GM21737 (cell line): Measurements from ENCODE around the gene CNOT2.
"Not testable (repeated sequence)": the region's sequence is repeated elsewhere in the genome, so short reads cannot be mapped to it uniquely, and the experiment has no call there.

Source experiments
- ATAC-seq: cut with Tn5 transposase; IDR thresholded peaks from one replicate; pipeline ENCODE4 v1.9.1; 2021; ENCODE audit warnings: mild to moderate bottlenecking, moderate library complexity; ENCODE audit not compliant: unreplicated experiment

Gene CNOT2

DNA sequence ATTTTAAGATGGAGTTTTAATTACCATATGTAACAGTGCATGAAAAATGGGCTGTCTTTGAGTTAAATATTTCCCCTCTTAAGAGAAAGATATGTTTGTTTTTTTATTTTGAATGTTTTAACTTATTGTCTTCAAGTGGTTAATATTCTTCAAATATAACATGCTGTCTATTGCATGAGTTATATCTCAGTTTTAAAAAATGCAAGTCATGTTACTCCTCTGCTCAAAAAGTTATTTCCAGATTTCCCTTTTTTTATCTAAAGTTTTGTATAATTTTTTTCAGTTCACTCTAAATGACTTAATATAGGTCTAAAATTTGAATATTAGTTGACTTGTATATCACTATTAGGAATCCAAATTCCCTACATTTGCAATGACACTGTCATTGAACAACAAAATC, 117.0 kb downstream of the CNOT2 start:
- no peak for ATAC-seq

DNA sequence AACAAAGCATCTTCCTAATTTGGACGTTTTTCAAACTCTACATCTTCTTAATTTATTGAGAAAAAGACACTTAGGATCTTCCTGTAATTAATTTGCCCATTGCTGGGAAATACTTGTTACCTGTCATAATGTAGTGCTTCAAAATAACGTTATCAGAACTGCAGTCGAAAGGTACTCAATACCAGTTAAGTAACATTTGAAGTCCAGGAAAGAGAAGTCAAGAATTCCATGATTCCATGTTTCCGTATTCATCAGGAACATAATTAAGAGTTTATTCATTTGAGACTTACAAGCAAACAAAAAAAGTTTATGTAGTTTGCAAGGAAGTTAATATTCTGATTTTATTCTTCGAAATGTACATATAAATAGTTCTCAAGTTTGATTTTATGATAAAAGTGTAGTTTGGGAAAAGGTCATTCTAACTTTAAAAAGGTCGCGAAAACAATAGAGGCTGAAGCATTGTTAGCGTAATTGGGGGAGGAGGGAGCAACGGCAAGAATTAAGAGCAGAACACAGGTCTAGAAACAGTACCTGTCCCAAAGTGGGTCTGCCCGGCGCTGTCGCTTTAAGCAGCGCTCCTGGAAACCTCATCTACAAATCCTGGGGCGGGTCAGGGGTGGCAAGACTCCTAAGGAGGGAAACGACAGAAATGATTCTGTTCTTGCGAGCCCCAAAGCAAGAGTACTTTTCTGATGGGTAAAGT, 121.6 kb downstream of the CNOT2 start:
- ATAC-seq = no peak

DNA sequence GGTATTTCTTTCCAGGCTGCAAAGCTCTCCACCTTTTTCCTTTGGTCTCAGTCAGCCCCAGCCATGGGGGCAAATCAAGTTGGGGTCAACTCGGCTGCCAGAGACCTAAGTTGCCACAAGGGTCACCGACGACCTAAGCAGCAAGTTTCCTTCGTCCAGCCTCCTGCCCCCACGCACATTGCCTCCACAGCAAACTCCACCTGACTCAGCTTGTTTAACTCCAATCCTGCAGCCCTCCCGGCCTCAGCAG, 122.1 kb downstream of the CNOT2 start:
- ATAC-seq = no peak

DNA sequence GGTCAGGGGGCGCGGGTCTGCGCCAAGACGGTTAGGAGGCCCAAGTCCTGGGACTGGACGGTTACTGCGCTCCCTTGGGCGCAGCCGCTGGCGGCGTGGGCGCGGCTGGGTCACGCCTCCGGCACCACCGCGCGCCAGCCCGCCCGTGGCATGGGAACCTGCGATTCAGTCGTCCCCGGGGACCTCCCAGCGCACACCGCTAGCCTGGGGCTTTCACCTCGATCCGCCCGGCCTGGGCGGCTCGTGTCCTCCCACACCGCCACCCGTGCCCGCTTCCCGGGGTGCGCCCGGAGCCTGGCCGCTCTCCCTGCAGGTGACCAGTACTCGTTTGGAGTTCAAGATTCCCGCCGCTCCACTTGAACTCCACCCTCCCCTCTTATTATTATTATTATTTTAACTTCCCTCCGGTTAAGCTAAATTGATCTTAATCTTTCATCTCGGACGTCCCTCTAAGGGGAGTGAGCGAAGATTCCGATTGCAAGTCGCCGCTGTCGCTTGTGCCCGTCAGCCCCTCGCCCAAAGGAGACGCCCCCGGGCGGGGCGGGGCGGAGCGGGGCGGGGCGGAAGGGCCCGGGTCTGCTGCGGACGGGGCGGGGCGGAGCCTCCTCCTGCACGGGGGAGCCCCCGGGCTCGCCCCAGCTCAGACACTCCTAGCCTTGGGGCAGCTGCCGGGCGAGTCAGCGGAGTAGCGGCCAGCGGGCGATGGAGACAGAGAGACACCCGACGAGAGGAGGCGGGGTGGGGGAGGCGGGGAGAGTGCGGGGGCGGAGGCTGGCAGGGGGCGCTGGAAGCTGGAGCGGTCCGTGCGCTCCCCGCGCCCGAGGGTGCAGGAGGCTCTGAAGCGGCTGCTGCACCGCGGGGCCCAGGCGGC, 122.7 kb downstream of the CNOT2 start, which contains the start of gene KCNMB4:
KCNMB4 (plus strand) TSS at position 643 of the 871 bp plus-strand sequence. CDS start 445 bp downstream, outside the sequence.
- peak; percentile 82 for ATAC-seq

DNA sequence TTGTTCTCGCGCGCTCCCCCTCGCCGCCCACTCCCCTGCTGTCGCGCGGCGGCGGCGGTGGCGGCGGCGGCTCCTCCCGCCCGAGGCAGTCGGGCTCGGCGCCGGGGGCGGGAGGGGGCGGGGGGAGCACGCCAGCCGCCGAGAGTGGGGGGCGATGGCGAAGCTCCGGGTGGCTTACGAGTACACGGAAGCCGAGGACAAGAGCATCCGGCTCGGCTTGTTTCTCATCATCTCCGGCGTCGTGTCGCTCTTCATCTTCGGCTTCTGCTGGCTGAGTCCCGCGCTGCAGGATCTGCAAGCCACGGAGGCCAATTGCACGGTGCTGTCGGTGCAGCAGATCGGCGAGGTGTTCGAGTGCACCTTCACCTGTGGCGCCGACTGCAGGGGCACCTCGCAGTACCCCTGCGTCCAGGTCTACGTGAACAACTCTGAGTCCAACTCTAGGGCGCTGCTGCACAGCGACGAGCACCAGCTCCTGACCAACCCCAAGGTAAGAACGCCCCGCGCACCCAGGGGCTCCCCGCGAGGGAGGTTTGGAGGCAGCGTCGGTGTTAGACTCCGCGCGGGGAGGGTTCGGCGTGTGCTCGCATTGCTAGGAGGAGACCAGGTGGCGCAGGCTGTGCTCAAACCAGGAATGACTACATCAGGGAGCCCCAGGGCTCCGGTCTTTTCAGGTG, 123.5 kb downstream of the CNOT2 start:
- ATAC-seq = peak; percentile 39

DNA sequence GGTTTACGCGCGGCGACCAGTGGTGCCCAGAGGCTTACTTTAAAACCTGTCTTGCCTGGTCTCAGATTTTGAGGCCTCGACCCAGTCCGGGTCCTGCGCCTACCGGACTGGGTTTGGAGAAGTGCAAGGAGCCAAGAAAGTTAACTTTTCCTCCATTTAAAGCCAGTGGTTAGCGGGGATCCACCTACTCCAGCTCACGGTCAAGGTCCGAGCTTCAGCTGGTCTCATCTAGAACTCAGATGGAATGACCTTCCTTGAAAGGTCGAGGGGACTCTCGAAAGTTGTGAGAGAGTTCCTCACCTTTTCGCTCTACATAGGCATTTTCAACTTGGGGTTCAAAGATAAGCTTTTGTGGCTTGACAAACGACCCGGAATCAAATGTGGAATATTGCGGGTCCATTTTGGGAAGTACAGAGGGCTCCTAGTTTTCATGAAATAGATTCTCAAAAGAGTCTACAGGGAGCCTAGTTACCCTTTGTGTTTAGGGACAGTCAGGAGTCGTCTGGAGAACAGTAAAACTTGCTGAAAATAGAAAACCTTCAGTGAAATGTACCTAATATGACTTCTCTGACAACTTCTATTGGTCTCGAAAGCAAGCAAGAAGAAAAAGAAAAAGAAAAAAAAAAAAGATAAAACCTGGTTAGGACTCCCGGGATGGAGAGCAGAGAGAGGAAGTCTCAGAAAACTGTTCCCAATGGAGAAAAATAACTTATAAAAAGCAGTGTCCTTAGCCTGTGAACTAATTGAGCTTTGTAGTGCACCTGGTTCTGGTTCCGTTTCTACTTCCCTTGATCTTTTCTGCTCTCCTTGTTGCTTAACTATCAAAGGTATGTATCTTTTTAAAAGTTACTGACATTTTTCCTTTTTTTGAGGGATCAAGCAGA, 124.3 kb downstream of the CNOT2 start:
- no peak for ATAC-seq

DNA sequence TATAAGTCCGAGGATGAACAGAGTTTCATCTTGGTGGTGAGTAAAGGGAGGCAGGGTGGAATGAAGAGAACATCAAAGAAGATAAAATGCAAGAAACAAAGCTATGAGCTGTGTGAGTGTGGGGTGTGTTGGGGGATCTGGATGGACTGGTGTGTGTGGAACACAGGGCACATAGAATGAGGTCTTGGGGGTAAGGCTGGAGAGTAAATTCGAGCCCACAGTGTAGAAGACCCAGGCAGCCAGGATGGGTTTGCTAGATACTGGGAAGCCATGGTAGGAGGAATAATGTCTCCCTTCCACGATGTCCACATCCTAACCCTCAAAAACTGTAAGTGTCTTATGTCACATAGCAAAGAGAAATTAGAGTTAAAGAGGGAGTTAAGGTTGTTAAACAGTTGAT, 129.6 kb downstream of the CNOT2 start:
- ATAC-seq = no peak

DNA sequence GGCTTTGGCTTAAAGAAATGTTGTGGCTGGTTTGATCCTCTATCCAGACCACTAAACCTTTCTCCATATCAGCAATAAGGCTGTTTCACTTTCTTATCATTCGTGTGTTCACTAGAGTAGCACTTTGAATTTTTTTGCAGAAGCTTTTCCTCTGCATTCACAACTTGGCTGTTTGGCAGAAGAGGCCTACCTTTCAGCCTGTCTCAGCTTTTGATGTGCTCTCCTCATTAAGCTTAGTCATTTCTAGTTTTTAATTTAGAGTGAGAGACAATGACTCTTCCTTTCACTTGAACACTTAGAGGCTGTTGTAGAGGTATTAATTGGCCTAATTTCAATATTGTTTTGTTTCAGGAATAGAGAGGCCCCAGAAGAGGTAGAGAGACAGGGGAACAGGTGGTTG, 136.6 kb downstream of the CNOT2 start:
- no peak for ATAC-seq

DNA sequence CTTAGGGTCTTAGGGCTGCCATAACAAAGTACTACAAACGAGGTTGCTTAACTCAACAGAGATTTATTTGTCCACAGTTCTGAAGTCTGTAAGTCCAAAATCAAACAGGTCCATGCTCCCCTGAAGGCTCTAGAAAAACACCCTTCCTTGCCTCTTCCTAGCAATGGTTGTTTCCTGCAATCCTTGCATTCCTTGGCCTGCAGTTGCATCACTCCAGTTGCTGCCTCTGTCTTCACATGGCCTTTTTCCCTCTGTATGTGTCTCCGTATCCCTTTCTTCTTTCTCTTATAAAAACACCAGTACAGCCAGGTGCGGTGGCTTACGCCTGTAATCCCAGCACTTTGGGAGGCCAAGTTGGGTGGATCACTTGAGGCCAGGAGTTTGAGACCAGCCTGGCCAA, 140.3 kb downstream of the CNOT2 start:
- ATAC-seq = no peak

DNA sequence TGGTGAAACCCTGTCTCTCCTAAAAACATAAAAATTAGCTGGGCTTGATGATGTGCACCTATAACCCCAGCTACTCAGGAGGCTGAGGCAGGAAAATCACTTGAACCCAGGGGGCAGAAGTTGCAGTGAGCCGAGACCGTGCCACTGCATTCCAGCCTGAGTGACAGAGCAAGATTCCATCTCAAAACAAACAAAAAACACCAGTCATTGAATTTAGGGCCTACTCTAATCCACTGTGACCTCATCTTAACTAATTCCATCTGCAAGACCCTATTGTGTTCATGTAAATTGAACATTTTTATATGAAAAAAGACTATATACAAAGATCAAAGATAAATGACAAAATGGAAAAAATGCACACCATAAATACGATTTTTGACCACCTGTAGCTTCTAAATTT, 140.7 kb downstream of the CNOT2 start:
- ATAC-seq = no peak

DNA sequence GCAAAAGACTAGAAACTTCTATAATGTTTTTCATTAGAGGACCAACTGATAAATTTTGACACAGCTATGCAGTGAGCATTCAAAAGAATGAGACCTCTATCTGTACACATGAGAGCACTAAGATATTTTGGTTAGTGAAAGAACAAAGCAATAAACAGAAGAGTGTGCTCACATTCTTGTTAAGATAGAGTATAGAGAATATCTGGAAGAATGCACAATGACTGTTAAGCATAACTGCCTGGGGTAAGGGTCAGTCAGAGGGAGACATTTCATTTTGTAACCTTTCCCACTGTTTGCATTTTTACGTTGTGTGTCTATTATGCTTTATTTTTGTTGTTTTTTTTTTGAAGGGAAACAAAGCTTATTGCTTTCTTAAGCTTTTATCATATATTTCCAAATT, 143.5 kb downstream of the CNOT2 start:
- ATAC-seq = no peak

DNA sequence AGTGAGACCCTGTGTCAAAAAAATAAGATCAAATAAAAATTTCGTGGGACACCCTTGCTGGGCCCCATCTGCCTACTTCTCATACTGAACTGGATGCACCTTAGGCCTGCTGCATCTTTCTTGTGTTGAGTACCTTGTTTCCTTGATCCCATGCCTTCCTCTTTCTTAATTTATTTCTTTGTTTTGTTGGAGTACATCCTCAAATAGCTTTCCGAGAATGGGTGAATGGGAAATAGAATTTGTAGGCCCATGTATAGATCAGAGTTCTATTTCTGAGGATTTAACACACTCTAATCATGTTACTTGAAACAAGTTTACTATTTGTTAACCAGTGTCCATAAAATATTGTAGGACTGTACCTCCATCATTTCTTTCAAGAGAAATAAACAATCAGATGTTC, 146.4 kb downstream of the CNOT2 start:
- no peak for ATAC-seq

DNA sequence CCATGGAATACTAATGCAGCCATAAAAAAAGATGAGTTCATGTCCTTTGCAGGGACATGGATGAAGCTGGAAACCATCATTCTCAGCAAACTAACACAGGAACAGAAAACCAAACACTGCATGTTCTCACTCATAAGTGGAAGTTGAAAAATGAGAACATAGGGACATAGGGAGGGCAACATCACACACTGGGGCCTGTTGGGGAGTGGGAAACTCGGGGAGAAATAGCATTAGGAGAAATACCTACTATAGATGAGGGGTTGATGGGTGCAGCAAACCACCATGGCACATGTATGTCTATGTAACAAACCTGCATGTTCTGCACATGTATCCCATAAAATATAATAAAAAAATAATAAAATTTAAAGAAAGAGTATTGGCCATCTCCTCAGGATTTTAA, 149.4 kb downstream of the CNOT2 start:
- ATAC-seq = not testable (repeated sequence)

DNA sequence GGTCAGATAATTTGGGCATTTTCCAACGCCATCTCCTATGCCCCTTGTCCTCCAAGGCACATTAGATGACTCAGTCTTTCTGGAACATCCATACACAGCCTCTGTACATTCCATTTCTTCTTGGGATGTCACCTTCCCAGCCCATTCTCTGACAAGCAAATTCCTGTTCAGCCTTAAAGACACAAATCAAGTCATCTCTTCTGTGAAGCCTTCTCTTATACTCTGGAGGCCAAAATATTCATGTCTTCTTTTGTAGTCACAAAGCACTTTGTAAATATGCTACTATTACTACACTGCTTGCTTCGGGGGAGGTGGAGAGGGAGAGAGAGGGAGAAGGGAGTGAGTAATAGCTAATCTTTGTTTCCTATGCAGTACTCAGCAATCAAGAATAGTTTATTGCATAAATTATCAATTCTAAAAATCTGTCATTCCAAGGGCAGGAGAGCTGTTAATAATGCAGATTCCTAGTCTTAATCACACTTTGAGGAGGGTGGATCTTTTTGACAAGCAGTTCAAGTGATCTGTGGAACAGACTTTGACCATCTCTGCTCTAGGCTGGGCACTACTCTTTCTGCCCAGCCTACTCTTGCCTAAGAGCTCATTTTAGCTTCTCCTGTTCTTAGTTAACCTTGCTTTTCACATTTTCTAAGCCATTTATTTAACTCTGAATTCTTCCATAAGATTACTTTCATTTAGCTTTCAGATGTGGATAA, 150.7 kb downstream of the CNOT2 start:
- no peak for ATAC-seq

DNA sequence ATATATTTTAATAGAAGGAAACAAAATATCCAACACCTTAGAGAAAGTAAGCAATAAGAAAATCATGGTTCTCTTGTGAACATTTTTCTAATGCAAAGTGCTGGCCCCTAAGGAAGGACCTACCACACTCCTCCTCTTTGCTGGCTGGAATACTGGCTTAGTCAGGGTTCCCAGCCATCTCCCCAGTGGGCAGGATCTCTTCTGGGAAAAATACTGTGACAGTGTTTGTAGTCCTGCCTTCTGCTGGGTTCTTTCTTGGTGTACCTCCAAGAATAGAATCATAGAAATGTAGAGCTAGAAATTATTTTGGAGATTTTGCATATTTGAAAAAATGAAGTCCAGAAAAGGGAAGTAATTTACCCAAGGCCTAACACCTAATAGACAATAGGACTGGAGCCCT, 154.8 kb downstream of the CNOT2 start:
- ATAC-seq = no peak

DNA sequence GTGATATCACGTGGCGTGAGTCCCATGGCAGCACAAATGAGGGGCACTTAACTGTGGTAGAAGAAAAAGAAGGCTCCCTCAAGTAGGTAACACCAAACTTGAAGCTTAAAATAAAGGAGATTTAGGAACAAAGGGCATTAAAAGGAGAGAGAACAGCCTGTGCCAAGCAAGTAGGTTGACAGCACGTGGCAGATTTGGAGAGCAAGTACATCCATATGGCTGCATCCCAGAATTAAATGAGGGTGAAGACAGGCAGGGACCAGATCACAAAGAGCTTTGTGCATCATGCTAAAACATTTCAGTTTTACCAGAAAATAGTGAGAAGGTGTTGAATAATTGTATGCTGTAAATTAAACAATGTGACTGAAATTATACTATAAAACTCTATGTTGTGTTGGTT, 155.6 kb downstream of the CNOT2 start:
- ATAC-seq = no peak

DNA sequence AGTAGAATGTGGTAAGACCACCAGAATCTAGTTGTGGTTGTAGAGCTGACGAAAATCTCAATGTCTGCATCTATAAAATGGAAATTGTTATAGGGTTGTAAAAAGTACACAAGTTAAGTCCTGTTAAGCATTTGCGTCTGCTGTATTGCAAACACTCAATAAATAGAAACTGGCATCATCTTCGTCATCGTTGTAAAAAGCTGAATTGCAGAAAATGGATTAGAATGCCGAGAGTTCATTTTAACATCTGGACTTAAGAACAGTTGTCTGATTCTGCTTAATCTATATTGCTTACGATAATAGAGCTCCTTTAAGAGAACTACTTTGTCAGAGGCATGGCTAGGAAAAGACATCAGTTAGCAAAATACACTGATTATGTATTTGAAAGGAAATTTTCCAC, 156.1 kb downstream of the CNOT2 start:
- ATAC-seq = no peak

DNA sequence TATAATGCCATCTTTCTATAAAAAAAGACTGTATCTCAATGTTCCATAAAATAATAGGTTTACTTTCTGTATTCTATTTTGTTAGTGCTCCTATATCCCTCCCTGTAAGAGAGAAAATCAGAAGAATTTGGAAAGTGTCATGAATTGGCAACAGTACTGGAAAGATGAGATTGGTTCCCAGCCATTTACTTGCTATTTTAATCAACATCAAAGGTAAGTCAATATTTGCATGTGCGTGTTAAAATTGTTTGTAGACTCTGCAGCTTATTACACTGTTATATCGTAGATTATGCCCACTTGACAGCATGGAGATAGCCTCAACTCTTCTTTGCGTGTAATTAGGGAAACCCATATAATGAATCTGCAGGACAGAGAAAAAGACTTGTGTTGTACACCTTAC, 156.9 kb downstream of the CNOT2 start:
- no peak for ATAC-seq

DNA sequence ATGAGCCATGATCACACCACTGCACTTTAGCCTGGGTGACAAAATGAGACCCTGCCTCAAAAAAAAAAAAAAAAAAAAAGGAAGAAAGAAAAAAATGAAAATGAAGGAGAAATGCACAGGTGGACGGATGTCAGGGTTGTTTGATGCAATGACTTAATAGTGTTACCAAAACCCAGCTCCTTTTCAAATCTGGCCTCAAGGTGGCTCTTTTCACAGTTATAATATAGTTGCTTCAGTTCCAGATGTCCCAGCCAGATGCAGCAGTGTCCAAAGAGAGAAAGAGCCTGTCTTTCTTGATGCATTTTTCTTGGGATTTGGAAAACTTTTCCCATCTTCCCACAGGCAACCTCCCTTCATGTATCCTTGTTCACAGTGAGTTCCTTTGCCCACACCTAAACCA, 159.4 kb downstream of the CNOT2 start:
- ATAC-seq = no peak

DNA sequence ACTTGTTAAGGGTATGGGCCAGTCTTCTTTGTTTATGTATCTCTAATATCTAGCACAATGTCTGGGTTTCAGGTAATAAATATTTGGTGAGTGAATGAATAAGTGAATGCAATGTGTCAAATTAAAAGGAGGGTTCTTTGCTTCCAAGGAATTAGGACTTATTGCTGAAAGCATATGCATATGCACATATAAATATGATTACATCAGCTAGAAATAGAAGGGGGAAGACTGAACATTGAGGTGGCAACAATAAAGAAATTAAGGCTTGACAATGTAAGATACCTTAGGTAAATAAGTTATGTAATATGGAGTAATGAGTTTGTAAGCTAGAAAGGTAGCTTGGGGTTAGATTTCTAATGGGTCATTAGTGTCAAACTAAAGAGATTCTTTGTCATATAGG, 160.6 kb downstream of the CNOT2 start:
- no peak for ATAC-seq
